ENCODE measurements around the gene TMEM150C.

- TF ChIP-seq CTCF (IDR thresholded peaks at IDR 0.05) (no peak), POLR2A (IDR thresholded peaks at IDR 0.05) (no peak), EP300 (IDR thresholded peaks at IDR 0.05) (no peak)
Observed at GRCh38 chr4:82593411-82593810, 31.6 kb upstream of the TMEM150C start.
